ENCODE measurements around the gene PXDC1.

Gene PXDC1

GRCh38 chr6:3752531-3753227 is 1.2 kb upstream of the PXDC1 start:
- Histone ChIP-seq H3K4me1 (peaks cover 8 to 30% (median 23%) of the 10 kb centered on the region in 10 experiments; a peak in 17 of 20 replicates), H4K20me1 (peaks cover 18 to 32% (median 27%) of the 10 kb centered on the region in 11 experiments; a peak in 21 of 22 replicates), H3K4me2 (peak overlapping the region; percentile 84 to 100 (median 96)), H3K36me3 (0 out of 22 replicates have a peak, but pooled peaks cover 0 to 4% (median 0%) of the 10 kb centered on the region in 11 experiments), H3K27me3 (peaks cover 0 to 63% (median 57%) of the 10 kb centered on the region in 11 experiments; a peak in 20 of 22 replicates), H3K9ac (peak overlapping the region; percentile 67 to 93 (median 82)), H3K9me3 (replicated peaks in 1 of 11) (peaks cover 0 to 2% (median 0%) of the 10 kb centered on the region in 11 experiments; a peak in 5 of 22 replicates), H3K4me3 (peak overlapping the region; percentile 68 to 83 (median 76)), H3K27ac (peak overlapping the region; percentile 56 to 90 (median 74); a peak in 14 of 22 replicates)
- TF ChIP-seq Cebpa-rat (IDR thresholded peaks at IDR 0.05): no peak

- Histone ChIP-seq H3K4me2 (peak overlapping the region; percentile 84 to 100 (median 96)), H3K4me3 (peak overlapping the region; percentile 68 to 83 (median 76)), H3K4me1 (peaks cover 13 to 37% (median 28%) of the 10 kb centered on the region in 10 experiments; a peak in 18 of 20 replicates), H3K27me3 (peaks cover 0 to 63% (median 57%) of the 10 kb centered on the region in 11 experiments; a peak in 20 of 22 replicates), H3K9ac (peak overlapping the region; percentile 67 to 93 (median 82)), H3K9me3 (replicated peaks in 1 of 11) (no peaks in the 10 kb centered on the region), H3K27ac (peak overlapping the region; percentile 61 to 90 (median 77)), H3K36me3 (peaks cover 0 to 11% (median 0%) of the 10 kb centered on the region in 11 experiments; a peak in 1 of 22 replicates), H4K20me1 (peaks cover 22 to 39% (median 33%) of the 10 kb centered on the region in 11 experiments; a peak in 21 of 22 replicates)
- no peak for TF ChIP-seq Cebpa-rat (IDR thresholded peaks at IDR 0.05)
Observed at GRCh38 chr6:3751730-3752530, 417 bp upstream of the PXDC1 start.

DNA sequence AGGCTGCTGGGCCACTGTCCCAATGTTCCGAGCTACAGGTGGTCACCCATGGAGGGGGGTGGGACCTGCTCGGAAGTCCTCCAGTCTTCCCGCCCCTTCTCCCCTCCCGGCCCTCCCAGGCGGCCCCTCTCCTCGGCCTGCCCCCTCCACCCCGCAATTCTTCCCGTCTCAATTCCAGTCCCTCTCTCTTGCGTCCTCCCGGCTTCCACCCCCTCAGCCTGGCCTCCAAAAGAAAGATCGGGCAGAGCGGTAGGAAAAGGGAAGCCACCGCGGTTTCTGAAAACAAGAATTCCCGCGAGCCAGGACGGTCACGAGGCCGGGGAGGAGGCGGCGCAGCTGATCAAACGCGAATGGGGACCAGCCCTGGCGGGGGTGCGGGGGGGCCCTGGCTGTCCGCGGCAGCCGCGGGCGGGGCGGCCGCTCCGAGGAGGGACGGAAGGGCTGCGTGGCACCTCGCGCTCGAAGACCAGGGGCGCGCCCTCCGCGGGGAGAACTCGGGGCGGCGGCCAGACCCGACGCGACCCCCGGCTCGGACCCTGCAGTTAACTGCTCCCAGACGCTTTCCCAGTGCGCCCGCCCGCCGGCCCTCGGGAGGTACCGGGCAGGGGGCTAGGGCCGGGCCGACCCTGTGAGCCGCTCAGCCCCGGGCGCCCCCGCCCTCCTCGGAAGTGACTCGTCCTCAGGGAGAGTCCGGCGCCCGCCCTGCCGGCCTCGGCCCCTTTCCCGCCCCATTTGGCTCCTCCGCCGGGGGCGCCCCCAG is 1.0 kb downstream of the PXDC1 start:
- Histone ChIP-seq H3K27ac (peak overlapping the region in 9 of 11 experiments; percentile 35 to 90 (median 77); a peak in 14 of 22 replicates), H3K9ac (peak overlapping the region; percentile 67 to 93 (median 82)), H3K36me3 (peaks cover 0 to 25% (median 0%) of the 10 kb centered on the region in 11 experiments; a peak in 4 of 22 replicates), H3K4me3 (peak overlapping the region; percentile 68 to 83 (median 76)), H3K4me1 (peaks cover 23 to 45% (median 42%) of the 10 kb centered on the region in 10 experiments), H3K4me2 (peak overlapping the region; percentile 84 to 100 (median 96)), H3K27me3 (peaks cover 0 to 63% (median 57%) of the 10 kb centered on the region in 11 experiments; a peak in 20 of 22 replicates), H3K9me3 (replicated peaks in 1 of 11) (no peaks in the 10 kb centered on the region), H4K20me1 (peaks cover 27 to 53% (median 47%) of the 10 kb centered on the region in 11 experiments; a peak in 21 of 22 replicates)
- no peak for TF ChIP-seq Cebpa-rat (IDR thresholded peaks at IDR 0.05)

- Histone ChIP-seq H3K9ac (peak overlapping the region in 4 of 11 experiments; percentile 81 to 93 (median 88); a peak in 8 of 22 replicates), H4K20me1 (peaks cover 27 to 59% (median 51%) of the 10 kb centered on the region in 11 experiments; a peak in 21 of 22 replicates), H3K27me3 (peaks cover 0 to 63% (median 57%) of the 10 kb centered on the region in 11 experiments; a peak in 20 of 22 replicates), H3K4me1 (peaks cover 24 to 51% (median 43%) of the 10 kb centered on the region in 10 experiments), H3K36me3 (peaks cover 0 to 31% (median 0%) of the 10 kb centered on the region in 11 experiments; a peak in 4 of 22 replicates), H3K9me3 (replicated peaks in 1 of 11) (no peaks in the 10 kb centered on the region), H3K27ac (peak overlapping the region in 3 of 11 experiments; percentile 82 to 90 (median 83); a peak in 3 of 22 replicates), H3K4me3 (peak overlapping the region; percentile 68 to 83 (median 76); a peak in 16 of 20 replicates), H3K4me2 (peak overlapping the region; percentile 84 to 100 (median 96))
- TF ChIP-seq Cebpa-rat (IDR thresholded peaks at IDR 0.05): no peak
Observed at GRCh38 chr6:3749977-3750316, 1.6 kb downstream of the PXDC1 start.

- H3K9me3 ChIP-seq (replicated peaks in 1 of 11): no peaks in the 10 kb centered on the region
- H3K36me3 ChIP-seq: peaks cover 0 to 32% (median 0%) of the 10 kb centered on the region in 11 experiments; a peak in 4 of 22 replicates
- H4K20me1 ChIP-seq: peaks cover 27 to 66% (median 51%) of the 10 kb centered on the region in 11 experiments; a peak in 21 of 22 replicates
- no peak for TF ChIP-seq Cebpa-rat (IDR thresholded peaks at IDR 0.05)
- H3K9ac ChIP-seq: peak overlapping the region in 3 of 11 experiments; percentile 83 to 93 (median 92); a peak in 4 of 22 replicates
- H3K4me2 ChIP-seq: peak overlapping the region in 10 of 11 experiments; percentile 84 to 100 (median 96); a peak in 16 of 22 replicates
- H3K4me3 ChIP-seq: peak overlapping the region in 5 of 10 experiments; percentile 77 to 83 (median 79); a peak in 8 of 20 replicates
- H3K27ac ChIP-seq: no peak overlapping the region
- peaks cover 0 to 62% (median 57%) of the 10 kb centered on the region in 11 experiments; a peak in 20 of 22 replicates for H3K27me3 ChIP-seq
- peaks cover 27 to 58% (median 45%) of the 10 kb centered on the region in 10 experiments for H3K4me1 ChIP-seq
Observed at GRCh38 chr6:3749067-3749841, 2.3 kb downstream of the PXDC1 start.

DNA sequence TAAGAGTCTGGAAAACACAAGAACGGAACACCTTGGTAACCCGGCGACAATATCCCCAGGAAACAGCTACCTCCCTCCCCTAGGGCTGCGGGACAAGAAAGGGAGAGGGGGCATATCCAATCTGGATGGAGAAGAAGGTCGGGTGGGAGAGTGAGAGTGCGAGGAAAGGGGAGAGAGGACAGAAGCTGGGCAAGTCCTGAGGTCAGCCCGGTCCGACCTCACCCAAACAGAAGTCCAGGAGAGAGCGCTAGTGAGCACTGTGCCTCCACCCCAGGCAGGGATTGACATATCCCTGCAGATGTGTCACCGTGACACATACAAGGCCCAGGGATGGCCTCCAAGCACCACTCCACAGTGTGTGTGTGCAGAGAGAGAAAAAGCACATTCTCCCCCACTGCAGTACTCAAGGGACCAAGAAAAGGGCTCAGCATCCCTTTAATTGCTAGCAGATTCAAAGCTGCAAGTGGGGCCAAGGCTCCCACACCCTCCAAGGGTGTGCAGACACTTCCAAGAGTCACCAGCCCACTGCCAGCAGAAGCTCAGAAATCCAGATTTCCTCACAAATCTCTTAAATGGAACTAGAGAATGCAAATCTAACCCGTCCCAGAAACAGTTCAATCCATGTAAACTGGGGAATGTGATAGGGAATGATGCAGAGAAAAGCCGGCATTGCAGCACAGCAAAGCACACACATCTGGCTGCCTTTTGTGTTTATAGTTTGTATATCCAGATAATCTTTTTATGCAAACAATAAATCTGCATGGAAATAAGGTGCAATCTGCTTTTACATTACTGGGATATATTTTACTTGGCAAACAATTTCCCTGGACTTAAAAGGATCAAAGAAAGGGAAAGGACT is 3.1 kb downstream of the PXDC1 start:
- H3K27ac ChIP-seq: no peak overlapping the region
- H3K27me3 ChIP-seq: peaks cover 0 to 55% (median 51%) of the 10 kb centered on the region in 11 experiments; a peak in 20 of 22 replicates
- peak overlapping the region in 4 of 11 experiments; percentile 84 to 98 (median 93); a peak in 8 of 22 replicates for H3K4me2 ChIP-seq
- no peak for TF ChIP-seq Cebpa-rat (IDR thresholded peaks at IDR 0.05)
- peak overlapping the region in 2 of 11 experiments; percentile 47 to 93; a peak in 2 of 22 replicates for H3K9ac ChIP-seq
- peak overlapping the region in 2 of 10 experiments; percentile 78 to 83; a peak in 3 of 20 replicates for H3K4me3 ChIP-seq
- peaks cover 0 to 32% (median 0%) of the 10 kb centered on the region in 11 experiments; a peak in 4 of 22 replicates for H3K36me3 ChIP-seq
- peaks cover 27 to 74% (median 51%) of the 10 kb centered on the region in 11 experiments; a peak in 21 of 22 replicates for H4K20me1 ChIP-seq
- no peaks in the 10 kb centered on the region for H3K9me3 ChIP-seq (replicated peaks in 1 of 11)
- peaks cover 35 to 66% (median 53%) of the 10 kb centered on the region in 10 experiments for H3K4me1 ChIP-seq

All from BLaER1 treated with 17β-estradiol and CSF1 and Interleukin-3, amounts not matched to agents 10 nM and 100 nM (cell line).